Activated T-cell treated with anti-CD3 and anti-CD28 coated beads, Interleukin-2, amount 50 U/mL, for 1 hour (primary cell): ENCODE measurements around the gene XIRP1.
"Not testable (repeated sequence)": the region's sequence is repeated elsewhere in the genome, so short reads cannot be mapped to it uniquely, and the experiment has no call there.

ENCODE experiments used
- DNase-seq: peaks from one replicate; pipeline ENCODE4 v3.0.0-alpha.2; 2020

XIRP1 gene

DNA sequence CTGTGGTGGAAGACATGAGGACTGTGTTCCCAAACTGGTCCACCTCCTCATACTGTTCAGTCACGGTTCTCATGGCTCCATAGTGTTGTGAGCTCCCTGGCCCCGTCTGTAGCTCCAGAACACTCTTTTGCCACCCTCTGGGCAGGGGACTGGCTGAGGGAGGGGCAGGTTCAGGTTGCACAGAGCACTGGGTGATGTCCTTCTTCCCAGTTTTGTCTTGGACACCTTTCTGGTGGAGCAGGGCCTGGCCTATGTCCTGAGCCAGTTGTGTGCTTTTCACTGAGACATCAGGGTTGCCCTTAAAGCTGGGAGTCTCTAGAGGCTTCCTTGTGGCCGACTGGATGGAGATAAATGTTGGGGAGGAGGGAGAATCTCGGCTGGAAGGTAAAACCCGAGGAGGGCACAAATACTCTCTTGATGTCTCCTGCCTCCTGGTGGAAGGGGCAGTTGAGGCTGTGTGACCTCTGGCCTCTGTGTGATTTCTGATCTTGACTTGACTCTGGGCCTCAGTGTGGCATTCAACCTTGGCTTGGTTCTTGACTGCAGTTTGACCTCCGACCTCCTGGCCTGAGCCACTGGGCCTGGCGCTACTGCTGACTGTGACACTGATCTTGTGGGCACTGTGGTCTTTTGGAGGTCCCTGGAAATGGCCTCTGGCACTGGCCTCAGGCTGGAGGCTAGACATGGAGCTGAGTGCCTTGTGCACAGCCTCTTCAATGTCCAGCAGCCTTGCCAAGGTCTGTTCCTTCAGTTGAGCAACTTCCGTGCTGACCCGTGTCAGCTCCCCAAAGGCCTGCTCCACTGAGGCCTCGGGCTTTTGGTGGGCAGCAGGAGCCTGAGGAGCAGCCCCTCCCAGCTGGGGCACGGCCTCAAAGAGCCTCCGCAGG lies 8.1 kb downstream of the XIRP1 start:
- DNase-seq: no peak

DNA sequence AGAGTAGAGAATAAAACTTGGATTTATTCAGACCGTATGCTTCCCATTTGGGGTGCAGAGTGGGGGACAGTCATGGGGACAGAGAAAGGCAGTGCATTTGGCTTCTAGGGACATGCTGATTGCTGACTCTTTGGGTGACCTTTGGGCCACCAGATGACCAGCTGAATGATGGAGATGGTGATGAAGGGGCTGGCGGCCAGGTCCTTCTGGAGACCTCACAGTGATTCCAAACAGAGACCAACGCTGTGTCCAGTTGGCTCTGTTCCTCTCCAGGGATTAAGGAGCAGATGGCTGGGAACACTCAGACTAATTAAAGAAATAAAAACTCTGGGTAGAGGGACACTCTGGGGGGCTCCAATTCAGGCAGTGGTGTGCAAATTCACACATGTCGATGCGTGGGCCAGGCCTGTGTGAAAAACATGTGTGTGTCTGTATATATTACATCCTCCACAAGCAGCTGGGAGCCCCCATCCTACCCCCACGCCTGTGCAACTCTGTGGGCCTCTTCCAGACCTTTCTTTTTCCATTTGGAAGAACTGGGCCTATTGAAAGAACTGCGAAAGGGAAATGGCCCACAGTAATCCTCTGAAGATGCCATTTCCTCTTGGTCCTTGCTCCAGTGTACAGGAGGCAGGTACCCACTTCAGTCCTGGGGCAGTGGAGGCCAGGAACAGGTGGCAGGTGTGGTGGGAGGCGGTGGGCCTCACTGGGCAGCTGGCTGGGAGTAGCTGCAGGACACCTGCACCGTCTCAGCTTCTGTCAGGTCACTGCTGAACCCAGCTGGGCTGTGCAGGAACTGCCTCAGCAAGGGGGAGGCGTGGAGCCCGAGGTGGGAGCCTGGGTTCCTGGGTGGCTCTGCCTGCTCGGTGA lies 8.9 kb downstream of the XIRP1 start:
- DNase-seq: no peak

DNA sequence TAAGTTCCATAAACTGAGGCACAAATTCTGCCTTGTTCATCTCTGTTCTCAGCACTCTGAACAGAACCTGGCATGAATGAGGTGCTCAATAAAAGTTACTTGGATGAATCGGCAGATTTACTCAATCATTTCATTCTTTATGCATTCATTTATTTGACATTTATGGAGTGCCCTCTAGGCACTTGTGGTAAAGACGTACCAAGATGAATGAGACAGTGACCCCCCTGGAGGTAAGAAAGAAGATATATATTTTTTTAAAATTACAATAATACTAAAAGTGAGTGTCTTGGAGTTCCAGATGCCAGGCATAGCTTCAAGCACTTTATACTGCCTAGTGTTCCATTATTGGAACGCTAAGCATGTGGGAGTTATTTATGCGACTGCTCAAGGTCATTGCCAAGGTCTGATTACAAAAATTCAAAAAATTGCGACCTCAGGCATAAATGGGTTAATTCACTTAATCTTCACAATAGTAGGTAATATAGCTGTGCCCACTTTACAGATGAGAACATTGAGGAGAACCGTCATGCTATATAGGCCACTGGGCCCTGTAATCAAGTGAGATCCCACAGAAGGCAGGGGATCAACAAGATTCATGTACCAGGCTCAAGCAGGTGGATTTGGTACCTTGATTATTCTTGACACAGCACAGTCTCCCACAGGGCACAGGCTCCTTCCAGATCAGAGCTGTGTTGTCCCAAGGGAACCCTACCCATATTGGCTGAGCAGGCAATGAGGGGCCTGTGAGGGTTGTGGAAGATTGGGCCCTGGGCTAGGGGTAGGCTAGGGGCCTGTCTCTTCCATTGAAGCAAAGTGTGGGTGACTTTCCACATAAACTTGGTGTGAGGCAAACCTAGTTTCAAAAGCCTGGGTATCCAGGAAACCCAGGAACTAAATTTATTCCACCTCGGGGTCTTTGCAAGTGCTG lies 10.7 kb downstream of the XIRP1 start:
- no peak for DNase-seq

DNA sequence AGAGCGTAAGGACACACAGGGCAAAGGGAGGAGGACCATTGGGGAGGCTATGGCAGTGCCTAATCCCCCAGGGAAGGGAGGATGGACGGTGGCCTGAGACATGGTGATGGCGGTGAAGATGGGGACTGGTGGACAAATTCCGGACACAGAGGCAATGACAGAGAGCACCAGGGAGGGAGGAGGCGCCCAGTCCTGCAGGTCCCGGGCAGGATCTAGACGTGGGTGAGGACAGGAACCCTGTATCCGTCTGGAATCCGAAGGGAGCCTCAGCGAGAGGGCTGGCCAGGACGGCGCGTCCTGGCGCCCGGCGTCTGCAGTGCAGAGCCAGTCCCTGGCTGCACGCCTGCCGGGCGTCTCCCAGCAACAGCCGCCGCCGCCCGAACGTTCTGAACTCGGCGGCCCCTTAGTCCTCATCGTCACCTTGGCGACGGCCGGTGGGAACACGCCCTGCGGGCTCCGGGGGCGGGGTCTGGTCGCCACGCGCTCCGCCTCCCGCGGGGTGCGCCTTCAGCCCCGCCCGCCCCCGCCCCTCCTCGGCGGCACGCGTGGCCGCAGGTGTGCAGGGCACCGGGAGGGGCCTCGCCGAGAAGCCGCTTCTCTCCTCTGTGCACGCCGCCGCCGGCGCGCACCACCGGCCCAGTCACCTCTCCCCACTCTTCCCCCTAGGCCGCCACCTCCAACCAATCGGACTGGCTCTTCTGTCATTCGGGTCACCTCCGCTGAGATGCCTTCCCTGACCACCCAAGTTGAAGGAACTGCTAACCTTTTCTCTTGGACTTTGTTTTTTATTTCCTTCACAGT lies 11.6 kb downstream of the XIRP1 start:
- peak; percentile 95 for DNase-seq

DNA sequence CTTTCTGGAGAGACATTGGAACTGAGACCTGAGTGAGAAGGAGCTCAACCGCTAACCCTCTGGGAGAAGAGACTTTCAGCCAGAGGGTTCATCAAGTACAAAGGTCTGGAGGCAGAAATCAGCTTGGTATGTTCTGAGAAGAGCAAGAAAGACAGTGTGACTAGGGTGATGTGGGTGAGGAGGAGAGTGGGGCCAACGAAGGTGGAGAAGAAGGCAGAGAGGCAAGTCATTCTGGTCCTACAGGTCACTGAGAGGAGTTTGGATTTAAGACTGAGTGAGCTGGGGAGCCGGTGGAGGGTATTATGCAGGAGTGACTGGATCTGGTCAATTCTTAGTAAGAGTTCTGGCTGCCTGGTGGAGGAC lies 12.2 kb downstream of the XIRP1 start:
- no peak for DNase-seq

DNA sequence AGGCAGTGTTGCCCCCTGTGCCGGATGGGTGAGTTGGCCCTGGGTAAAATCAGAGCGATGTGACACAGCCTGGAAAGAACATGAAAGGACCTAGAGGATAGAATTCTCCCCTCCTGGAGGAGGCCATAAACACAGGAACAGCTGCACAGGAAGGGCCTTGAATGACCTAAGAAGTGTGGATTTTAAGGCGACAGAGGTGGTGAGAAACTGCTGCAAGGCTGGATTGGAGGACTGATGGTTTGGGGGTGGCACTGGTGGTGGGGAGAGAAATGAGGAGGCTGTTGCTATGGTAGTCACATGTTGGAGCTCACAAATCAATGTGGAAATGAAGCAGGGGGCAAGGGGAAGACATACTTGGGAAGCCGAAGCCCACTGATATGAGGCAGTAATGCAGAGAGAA lies 13.8 kb downstream of the XIRP1 start:
- no peak for DNase-seq

DNA sequence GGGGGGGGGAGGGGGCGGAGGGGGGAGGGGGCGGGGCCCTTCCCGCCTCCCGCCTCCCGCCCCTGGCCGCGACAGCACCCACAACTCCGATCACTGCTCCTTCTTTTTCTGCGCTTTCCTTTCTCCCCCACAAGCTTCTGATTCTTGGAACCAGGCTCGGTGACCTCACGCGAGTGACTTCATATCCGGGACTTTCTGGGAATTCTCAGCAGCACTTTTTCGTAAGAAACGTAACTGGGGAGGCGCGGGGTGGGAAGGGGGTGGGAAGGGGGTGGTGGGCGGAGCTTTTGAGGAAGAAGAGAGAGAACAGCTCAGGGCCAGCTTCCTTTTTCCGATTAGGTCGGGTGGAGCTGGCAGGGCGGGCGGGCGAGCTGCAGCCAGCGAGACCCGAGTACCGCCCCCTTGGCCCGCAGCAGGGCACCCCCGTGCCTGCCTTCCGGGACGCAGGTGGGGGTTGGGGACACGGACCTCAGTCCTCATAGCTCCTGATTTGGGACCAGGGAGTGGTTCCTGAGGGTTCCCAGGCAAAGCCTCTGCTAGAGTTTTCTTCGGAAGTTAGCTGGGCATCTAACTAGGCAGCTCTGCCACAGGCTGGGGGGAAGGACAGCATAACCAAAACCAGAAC lies 14.6 kb downstream of the XIRP1 start:
- DNase-seq: peak; percentile 77

DNA sequence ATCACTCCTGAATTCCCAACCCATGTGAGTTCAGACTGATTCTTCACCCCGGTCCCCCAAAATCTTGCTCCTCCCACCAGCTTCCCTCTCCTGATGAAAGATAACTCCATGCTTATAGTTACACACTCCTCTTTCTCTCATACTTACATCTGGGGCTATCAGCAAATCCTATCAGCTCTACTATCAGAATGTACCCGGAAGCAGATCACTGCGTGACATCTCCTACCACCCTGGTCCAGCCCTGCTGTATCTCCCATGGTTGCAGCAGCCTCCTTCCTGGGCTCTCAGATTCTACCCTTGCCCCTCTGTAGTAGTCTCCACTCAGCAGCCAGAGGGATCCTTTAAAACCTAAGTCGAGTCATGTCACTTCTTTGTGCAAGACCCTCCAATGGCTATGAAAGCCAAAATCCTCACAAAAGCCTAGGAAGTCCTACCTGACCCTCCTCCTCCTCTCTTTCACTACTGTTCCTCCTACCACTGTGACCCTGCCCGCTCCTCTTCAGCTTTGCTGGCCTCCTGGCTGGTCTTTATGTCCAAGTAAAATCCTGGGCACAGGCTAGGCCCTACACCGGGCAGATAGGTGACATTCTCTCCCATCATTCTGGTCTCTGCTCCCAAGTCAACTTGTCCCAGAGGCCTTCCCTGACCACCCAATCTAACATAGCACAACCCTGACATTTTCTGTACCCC lies 16.2 kb downstream of the XIRP1 start:
- no peak for DNase-seq

DNA sequence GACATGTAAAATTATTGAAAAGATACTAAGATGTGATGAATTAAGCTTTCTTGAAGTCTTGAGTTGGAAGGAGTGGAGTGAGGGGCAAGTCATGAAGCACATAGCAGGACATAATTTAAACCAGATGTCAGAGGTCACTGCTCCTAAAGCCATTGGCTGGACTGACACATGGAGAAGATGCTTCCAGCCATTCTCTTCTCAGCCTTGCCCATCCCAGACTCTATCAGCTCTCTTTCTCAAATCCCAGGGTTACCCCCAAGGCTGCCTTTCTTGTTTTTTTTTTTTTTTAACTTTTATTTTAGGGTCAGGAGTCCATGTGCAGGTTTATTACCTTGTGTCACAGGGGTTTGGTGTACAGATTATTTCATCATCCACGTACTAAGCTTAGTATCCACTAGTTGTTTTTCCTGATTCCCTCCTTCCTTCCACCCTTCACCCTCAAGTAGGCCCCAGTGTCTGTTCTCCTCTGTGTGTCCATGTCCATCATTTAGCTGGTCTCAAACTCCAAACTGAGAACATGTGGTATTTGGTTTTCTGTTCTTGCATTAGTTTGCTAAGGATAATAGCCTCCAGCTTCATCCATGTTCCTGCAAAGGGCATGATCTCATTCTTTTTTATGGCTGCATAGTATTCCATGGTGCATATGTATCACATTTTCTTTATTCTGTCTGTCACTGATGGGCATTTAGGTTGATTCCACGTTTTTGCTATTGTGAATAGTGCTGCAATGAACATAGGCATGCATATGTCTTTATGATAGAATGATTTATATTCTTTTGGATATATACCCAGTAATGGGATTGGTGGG lies 18.9 kb downstream of the XIRP1 start:
- no peak for DNase-seq

DNA sequence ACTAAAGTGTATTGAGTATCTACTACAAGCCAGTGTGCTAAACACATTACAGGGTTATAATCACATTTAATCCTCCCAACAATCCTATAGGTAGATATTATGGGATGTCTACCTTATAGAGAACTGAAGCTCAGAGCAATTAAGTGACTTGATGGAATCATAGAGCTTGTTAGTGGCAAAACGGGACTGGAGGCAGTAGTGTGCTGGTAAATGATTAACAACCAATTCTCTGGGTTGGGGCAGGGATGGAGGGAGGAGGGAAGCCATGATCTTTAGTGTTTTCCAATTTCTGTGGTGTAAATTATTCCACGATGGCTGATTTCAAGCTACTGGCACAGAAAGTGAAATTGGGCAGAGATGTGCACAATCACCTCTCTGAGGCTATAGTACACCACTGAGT lies 20.5 kb downstream of the XIRP1 start:
- DNase-seq: no peak

DNA sequence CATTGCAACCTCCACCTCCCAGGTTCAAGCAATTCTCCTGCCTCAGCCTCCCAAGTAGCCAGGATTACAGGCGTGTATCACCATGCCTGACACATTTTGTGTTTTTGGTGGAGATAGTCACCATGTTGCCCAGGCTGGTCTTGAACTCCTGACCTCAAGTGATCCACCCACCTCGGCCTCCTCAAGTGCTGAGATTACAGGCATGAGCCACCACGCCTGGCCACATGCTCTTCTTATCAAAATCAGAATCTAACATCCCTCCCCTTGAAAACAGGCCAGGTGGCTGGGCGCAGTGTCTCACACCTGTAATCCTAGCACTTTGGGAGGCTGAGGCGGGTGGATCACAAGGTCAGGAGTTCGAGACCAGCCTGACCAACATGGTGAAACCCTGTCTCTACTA lies 21.5 kb downstream of the XIRP1 start:
- not testable (repeated sequence) for DNase-seq

DNA sequence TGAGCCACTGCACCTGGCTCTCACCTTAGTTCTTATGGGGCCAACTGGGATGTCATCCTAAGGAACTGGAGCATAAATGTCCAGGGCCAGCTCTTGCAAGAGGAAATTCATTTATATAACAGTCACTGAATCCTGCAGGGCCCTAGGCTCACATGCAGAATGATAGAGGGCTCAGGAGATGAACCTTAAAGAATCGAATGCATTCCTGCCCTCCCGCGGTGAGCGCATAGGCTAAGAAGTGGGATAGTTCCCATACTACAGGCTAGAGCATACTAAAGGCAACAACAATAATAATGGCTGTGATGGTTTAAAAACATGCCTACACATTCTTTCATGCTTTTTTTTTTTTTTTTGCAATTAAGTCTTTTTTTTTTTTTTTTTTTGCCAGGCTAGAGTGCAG lies 21.9 kb downstream of the XIRP1 start:
- DNase-seq: no peak

DNA sequence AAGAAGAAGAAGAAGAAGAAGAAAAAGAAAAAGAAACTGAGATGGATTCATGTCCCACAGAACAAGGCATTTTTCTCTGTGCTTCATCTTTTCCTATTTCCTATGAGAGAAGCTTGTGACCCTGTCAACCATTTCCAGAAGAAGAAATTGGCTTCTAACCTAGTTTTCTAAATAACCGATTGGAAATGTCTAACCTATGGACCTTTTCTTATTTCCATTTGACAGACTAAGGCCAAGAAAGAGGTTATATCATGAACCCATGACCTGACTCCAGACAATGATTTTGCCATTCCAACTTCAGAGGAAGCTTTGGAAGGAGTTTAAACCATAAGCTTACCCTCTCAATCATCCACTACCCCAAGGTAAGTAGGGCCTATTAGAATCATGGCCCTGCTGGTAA lies 22.7 kb downstream of the XIRP1 start:
- DNase-seq: no peak

DNA sequence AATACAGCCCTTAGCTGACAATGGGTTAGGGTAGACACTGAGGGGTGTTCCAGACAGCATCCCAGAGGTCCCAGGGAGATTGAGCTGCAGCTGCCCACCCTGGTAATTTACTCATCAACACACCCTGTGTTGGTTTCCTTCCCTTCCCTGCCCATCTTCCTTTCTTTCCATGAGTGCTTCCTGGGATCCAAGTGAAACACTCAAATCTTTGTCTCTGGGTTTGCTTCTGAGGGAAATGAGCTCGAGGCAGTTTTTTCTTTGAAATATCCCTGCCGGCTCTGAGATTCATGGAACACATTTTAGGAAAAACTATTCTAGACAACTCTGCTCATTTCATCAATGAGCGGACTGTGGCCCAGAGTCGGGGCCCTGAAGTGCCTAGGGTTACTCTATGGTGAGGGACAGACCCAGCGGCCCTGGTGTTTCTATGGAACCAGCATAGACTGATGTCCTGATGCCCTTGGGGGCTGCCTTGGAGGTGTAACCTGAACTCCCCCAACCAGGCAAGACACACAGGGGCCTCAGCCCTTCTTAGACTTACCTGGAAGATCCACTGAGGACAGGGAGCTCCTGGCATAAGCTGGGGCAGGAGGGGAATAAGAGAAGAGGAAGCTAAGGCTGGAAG lies 24.1 kb downstream of the XIRP1 start:
- no peak for DNase-seq

DNA sequence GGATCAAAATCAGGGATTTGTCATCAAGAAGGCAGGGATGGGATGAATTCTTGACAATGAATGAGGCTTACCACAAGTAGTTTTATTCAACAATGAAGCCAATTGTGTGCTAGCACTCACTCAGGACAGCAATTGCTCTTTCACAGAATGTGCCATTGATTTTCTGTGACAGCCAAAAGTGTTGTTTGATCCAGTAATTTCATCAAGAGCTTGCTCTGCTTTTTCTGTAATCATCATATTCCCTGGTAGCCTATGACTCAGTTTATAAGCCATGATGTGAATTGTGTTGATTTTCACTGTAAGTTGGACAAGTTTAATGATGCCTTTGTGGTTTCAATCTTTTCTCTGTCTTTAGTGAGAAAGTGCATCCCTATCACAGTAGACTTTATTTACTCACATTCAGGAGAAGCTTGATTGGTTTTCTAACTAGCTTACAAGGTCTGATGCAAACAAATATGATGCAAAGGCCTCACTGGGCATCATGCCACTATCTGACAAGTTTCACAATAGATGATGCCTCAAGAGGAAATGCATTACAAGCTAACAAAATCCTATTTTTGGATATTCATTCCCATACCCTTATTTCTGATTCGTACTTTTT lies 25.4 kb downstream of the XIRP1 start:
- DNase-seq: no peak

DNA sequence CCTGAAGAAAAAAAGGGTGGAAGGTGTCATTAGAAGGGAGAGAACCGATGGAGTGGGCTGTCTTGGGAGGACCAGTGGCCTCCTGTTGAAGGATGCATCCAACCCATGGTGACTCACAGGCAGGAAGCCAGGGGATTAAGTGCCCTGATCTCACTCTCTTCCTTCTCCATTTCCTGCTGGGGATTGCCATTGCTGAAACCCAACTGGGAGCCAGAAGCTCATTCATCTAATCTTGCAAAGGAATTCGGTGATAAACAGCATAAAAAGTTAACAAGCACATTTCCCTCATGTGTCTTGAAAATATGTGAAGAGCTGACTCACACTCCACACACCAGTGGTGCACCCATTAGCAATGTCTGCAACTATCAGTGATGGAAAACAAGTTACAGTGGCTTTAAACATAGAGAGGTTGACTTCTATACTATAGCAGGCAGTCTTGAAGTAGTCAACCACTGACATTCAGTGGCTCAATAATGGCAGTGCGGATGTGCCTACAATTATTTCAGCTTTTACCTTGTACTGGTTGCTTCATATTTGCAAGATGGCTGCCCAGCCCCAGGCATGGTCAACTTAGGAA lies 26.2 kb downstream of the XIRP1 start:
- no peak for DNase-seq

DNA sequence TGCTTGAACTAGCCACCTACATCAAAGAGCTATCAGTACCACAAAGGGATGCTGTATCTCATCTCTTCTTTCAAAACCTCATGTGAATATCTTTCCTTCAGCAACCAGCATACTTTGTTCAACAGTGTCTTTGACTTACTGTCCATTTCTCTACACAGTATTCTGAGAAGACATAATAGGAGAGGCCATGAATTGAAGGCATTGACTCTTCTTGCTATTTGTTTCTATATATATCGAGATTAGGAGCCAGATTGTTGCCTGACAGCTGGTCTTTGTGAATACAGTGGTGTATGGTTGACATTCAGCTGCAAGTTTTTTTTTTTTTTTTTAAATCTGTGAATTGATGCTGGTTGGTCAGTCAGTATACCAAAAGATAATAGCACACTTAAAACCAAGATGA lies 26.9 kb downstream of the XIRP1 start:
- DNase-seq: no peak

DNA sequence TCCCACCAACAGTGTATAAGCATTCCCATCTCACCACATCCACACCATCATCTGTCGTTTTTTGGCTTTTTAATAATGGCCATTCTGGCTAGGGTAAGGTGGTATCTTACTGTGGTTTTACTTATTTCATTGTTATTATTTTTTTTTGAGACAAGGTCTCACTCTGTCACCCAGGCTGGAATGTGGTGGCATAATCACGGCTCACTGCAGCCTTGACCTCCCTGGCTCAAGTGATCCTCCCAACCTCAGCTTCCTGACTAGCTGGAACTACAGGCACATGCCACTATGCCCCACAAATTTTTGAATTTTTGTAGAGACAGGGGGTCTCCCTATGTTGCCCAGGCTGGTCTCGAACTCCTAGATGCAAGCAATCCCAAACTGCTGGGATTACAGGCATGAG lies 28.0 kb downstream of the XIRP1 start:
- no peak for DNase-seq
